HG02642 (cell line): ENCODE results near the gene ADAR.

Experiments
- ATAC-seq: cut with Tn5 transposase; IDR thresholded peaks from one replicate; pipeline ENCODE4 v1.9.1; 2021; ENCODE audit warnings: mild to moderate bottlenecking; ENCODE audit not compliant: unreplicated experiment, poor library complexity

ADAR gene

DNA sequence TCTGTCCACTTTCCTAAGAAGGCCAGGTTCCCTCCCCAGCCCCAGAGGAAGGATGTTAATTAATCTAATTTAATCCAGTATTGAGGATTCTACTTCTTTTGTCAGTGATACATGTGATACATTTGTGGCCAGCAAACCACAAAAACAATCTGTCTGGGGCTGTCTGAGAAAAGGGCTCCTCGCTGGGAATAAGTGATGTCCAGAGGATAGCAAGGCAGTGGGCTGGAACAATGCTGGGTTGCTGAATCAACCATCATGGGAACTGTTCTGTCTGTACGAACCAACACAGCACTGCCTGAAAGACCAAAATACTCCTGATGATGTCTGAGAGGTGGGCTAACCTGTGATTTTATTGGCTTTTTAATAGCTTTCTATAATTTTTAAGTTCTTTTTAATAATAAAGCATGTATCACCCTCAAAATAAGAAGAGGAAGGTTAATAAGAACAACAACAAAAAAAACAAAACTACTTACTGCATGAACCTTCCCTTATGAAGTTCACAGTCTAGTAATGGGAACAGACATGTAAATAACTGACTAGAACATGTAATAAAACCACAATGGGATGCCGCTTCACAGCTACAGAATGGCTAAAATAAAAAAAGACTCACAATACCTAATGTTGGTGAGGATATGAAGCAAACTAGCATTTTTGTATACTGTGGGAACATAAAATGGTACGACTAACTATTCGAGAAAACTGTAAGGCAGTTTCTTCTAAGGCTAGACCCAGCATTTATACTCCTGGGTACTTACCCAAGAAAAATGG is 11.4 kb upstream of the ADAR start:
- ATAC-seq: no peak

DNA sequence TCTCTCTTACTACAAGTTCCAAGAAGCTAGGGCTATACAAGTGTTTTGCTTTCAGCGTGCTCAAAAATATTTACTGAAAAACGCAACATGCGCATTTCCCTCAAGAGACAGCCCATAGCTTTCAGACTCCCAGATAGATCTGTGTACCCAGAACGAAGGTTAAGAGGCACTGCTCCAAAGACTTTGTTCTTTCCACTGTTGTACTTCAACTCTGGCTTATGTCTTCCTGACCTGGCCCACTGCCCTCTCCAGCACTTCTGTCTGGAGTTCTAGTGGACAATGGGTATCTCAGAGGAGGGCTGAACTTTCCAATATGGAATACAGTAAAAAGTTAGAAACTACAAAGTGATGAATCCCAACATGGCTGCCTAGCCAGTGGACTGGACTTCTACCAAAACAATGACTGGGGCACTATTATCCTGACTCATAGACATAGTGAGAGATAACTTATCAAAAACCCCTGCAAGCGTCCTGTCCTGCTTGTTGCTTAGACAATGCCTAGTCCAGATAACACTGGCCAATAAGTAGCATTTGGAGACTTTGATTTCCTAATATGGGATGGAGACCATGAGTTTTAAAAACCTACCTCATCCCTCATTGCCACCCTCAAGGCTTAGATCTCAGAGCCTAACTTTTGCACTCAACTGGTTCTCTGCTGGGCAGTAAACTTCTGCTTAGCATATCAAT is 8.8 kb upstream of the ADAR start:
- ATAC-seq: no peak

DNA sequence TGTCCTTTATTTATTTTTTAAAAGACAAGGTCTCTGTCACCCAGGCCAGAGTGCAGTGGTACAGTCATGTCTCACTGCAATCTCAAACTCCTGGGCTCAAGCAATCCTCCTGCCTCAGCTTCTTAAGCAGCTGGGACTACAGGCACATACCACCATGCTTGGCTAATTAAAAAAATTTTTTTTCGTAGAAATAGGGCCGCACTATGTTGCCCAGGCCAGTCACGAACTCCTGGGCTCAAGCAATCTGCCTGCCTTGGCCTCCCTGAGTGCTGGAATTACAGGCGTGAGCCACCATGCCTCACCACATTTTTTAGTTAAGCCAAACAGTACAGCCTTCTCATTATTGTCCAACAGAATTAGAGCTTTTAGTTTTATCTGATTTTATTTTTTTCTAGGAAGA is 7.4 kb upstream of the ADAR start:
- ATAC-seq: no peak

DNA sequence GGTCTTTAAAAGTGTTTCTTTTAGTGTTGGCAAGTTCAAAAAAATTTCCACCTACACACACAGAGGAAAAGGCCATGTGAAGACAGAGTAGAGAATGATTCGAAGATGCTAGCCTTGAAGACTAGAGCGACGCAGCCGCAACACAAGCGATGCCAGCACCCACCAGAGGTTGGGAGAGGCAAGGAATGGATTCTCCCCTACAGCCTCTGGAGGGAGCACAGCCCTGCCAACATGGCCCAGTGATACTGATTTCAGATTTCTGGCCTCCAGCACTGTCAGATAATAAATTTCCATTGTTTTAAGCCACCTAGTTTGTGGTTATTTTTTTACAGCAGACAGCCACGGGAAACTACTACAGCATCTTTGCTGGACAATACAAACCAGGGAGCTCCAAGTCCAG is 6.9 kb upstream of the ADAR start:
- ATAC-seq: no peak

DNA sequence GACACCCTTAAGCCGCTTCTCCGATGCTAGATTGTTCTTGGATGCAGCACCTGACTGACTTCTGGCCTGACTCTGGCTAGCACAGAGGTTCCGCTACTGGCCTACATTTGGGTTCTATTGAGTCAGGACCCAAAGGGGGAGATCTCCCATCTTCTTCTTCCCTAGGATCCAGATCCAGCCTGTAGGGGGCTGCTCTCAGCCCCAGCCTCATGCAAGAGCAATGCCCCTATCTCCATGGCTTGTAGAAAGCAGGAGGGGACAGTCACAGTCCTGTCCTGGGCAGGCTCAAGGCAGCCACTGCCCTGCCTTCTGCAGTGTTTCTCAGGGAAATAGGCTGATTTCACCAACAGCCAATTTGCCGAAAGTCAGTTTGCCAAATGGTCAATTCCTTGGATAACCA is 6.3 kb upstream of the ADAR start:
- no peak for ATAC-seq

DNA sequence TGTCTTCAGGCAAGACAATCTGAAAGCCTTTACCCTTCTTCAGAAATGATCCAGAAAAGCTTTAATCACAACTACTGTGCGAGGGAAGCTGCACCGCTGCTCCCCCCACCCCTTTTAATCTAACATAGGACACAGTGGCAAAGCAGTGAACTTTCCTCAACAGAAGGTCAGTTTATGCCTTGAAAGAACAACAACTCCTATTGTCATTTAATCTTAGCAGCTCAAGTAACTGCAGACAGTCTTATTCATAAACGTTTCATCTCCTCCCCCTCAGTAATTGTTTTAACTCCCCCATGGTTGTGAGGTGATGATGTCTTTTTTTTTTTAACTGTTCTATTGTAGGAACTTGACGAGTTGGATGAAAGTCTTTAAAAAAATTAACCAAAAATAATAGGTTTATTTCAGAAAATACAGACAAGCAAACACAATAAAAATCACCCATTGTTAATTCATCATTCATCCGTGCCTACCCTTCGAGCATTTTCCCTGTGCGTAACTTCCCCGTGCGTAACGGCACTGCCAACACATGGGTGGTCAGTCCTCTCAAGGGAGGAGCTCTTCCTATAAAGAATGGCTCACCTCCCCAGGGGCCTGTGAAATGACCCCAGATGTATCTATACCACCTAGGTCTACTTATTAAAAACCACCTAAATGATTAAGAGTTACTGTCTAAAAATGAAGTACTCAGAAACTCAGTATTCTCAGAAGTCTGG is 3.3 kb upstream of the ADAR start:
- ATAC-seq: no peak

DNA sequence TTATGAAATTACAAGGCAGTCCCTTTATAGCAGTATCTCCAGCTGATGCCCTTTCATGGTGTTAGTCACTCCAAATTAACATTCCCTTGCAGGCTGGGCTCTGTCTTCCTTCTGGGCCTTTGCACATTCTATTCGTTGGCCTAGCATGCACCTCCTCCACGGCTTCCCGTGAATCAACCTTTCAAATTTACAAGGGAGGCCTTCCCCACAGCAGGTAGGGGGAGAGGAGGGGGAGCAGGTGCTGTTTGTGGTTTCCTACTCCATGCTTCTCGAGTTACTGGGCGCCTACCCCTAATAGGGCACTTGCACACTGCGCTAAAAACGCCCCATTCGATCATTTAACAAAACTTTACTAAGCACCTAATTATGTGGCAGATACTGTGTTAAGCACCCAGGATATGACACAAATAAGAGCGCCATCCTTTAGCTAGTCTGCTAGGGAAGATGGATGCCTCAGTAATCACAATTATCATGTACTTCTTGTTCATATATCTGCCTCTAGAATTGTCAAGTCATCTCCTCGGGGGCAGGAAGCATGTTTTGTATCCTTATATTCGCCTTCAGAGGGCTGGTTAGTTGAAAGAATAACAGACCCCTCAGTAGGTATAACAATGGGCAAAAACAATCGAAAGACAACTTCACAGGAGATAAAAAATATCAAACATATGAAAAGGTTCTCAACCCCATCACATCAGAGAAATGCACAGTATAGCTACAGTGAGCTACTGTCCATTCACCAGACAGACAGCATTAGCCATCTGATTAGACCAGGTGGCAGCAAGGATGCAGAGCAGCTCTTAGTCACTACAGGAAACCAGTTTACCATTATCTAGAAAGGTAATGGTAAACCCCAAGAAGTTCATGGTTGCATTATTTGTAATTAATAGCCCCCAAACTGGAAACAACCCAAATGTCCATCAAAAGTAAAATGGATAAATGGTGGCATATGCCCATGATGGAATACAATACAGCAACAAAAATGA is 1.7 kb upstream of the ADAR start:
- ATAC-seq: no peak

DNA sequence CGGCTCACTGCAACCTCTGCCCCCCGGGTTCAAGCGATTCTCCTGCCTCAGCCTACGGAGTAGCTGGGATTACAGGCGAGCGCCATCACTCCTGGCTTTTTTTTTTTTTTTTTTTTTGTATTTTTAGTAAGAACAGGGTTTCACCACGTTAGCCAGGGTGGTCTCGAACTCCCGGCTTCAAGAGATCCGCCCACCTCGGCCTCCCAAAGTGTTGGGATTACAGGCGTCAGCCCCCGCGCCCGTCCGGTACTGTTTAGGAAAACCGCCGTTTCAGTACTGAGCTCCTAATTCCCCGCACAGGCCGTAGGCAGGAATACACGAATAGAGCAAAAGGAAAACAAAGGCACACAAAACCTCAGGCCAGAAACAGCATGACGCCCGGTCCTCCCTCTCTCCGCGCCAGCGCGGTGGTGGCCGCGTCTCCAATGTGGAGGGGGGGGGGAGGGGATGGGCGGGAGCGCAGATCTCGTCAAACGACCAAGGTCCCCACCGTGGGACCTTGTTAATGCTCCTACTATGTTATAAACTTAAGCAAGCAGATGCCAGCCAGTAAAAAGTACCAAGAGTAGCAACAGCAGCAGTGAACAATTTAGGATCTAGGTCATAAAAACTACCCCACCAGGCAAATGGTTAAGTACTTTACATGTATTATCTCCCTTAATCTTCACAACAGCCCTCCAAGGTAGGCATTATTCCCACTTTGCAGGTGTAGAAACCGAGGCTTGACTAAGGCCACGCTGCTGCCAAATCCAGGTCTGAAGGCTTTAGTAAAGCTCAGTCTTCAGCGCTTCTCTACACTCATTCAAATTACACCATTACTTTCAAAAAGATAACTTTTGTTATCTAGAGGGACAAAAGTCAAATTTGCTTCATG is 648 bp upstream of the ADAR start:
- peak; percentile 10 for ATAC-seq

DNA sequence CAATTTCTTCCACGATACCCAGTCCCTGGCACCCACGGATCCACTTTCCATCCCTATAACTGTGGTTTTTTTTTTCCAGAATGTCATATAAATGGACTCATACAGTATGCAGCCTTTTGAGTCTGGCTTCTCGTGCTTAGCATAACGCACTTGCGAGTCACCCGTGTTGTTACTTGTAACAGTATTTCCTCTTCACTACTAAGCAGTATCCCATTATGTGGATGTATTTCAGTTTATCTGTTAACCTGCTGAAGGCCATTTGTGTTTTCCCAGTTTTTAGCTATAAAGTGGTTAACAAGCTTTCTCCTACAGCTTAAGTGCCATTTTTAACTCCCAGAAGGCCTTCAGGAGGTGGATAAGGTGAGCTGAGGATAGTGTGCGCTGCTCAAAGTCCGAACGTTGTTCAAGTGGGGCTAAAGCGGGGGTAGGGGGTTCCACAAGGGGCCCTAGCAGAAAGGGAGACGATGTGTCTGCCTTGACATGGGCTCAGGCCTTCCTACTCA is 829 bp downstream of the ADAR start:
- ATAC-seq: peak; percentile 8

DNA sequence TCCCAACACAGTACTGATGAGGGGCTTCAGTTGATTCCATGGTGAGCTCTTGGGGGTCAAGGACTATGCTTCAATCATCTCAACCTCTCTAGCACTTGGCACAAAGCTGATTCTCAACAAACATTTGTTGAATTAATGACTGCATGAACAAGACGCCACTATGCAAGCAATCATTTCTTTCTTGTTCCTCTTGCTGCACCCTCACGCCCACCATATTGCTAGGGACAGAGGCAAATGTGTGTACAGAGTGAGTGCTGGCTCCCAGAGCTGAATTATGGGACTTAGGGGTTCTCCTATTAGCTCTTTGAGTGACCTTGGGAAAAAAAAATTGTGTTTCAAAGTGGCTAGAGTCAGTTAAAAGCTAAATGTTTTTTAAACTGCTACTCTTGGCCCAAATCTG is 2.5 kb downstream of the ADAR start:
- ATAC-seq: no peak

DNA sequence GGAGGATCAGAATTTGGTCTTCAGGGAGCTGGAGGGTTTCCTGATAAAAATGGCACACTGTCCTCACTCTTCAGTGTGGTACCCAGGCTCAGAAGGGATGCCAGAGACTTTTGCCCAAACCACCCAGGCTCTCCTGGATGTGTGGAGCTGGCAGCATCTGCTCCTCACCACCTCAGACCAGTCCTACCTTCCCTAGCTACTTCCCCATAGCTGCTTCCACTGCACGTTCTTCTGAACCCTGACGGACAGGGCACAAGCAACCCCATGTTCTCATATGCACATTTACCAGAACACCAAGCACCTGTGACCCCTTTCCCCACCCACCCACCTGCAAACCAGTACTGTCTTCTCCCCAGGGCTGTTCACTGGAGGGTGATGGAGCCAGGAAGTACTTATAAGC is 4.7 kb downstream of the ADAR start:
- ATAC-seq: no peak

DNA sequence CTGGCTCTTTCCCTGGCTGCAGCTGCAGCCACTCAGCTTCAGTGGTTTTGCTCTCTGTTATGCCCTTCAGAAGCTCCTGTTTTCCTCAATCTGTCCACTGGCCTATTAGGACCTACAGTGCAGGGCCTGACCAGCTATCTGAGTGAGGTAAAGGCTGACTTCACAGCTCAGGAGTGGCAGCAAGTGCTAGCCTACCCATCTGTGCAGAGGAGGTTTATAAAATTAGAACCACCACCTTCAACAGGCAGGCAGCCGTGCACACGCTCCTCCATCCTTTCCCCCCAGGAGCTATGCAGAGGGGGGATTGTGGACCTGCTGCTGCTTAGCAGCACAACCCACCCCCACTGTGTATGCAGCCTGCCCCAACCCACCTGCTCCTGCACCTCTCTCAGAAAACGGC is 8.3 kb downstream of the ADAR start:
- no peak for ATAC-seq

DNA sequence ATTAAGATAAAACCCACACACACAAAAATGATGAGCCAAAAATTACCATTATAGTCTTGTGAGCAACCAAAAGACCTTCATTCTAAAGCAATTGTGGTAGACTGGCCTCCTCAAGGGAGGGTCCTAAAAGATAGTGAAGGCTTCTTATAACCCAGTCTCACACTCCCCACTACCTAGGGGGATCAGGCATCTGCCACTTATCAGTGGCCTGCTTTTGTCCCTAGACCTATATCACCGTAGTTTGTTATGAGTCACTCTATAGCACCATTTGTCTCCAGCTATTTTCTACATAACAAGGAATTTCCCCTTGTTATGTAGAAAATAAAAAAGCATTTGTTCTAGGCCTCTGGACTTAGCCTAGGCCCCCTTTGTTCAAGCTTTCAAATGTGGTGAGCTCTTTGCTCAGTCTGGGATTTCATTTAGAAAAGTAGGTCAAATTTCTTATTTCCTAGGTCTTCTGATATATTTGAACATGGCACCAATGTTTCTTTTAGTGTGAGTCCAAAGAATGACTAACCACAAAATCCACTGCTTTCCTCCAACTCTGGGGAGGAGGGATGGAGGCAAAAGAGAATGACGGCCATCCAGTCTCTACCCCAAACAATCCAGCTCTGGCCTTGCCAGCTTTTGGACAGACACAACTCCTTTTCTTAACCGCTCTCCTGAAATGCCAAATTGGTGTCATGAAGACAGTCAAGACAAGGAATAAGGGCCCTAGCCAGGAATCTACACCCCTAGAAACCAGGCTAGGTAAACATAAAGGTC is 8.9 kb downstream of the ADAR start:
- no peak for ATAC-seq

DNA sequence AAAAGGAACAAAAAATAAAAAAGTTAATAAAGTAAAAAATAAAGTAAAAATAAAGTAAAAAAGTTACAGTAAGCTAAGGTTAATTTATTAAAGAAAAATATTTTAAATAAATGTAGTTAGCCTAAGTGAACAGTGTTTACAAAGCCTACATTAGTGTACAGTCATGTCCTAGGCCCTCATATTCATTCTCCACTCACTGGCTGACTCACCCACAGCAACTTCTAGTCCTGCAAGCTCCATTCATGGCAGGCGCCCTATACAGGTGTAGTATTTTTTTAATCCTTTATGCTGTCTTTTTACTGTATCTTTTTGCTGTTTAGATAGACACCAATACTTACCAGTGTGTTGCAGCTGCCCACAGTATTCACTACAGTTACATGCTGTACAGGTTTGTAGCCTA is 12.4 kb downstream of the ADAR start:
- ATAC-seq: no peak

DNA sequence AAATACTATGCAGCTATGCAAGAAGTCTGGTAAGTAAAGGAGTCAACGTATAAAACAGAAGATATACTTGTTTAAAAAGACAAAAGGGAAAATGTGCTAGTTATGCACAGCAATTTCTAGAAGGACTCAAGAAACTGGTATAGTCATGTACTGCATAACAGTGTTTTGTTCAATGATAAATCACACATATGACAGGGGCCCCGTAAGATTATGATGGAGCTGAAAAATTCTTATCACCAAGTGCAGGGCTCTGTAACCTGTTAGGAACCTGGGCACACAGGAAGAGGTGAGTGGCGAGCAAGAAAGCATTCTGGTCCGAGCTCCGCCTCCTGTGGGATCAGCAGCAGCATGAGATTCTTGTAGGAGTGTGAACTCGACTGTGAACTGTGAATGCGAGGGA is 13.2 kb downstream of the ADAR start:
- no peak for ATAC-seq

DNA sequence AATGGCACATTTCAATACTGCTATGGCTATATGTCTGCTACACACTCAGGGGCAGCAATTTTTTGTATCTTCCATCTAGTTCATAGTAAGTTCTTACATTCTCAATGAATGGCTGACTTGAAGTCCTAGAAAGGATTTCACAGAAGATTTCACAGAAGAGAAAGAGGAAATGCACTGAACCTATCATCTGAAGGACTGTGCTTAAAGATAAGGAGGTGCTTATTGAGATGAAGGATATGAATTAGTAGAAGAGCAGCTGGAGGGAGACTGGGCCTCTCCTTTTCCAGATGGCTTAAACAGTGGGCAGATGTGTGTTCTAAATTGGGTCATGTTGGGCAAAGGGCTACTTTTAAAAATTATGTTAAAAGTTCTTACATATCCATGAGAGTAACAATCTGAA is 14.6 kb downstream of the ADAR start:
- no peak for ATAC-seq

DNA sequence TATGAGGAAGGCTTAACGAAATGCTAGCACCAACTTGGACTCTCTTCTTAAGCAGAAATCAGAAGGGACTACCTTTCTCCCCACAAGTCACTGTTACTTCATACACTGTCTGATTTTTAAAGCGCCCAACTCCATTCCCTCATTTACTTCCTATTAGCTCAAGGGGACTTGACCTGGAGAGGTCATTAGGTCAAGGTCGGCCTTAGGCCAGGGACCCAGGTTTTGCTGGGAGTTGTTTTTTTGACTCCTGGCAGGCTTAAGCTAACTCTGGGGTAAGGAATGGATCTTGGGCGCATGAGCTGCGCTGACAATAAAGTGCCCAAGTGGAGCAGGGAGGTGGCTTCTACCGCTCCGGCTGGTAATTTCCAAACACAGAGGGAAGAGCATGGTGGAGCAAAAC is 16.8 kb downstream of the ADAR start:
- ATAC-seq: no peak

DNA sequence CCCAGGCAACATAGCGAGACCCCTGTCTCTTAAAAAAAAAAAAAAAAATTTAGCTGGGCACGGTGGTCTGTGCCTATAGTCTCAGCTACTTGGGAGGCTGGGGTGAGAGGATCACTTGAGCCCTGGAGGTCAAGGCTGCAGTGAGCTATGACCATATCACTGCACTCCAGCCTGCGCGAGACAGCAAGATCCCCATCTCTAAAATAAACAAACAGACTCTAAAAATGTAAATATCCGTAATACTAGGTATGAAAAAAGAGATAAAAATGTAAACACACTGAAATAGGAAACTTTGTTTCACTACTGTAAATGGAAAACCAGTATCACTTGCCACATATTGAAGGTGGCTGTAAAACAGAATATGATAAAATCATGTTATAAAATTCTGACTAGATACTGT is 17.2 kb downstream of the ADAR start:
- ATAC-seq: no peak

DNA sequence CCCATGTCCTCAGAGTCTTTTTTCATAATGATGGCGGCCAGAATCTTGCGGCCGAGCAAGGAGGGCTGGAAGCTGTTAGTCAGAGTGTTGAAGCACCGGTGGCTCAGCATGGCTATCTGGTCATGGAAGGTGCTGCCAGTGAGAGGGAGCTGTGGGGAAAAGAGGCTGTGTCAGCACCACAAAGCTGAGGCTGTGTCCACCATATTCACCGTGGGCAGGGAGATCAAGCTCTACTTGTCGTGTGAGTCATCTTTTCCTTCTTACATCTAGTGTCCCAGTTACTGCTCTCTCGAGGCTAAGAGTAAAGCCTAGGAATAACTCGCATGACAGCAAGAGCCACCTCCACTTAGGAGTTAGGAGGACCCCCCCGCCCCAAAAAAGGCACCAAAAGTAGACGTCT is 18.2 kb downstream of the ADAR start:
- ATAC-seq: no peak
